ENCODE results near the gene MDM4.

The MDM4 gene

GRCh38 chr1:204495078-204495753 lies 21.0 kb upstream of the MDM4 start:
- H3K4me1 ChIP-seq (ENCODE audit: insufficient read depth, low read length): peaks cover 28% of the 10 kb centered on the region
- H3K9me3 ChIP-seq (ENCODE audit: low read length): peaks cover 3% of the 10 kb centered on the region
- H2AFZ ChIP-seq (ENCODE audit: low read depth, low read length): peak overlapping the region; percentile 79
- peak overlapping the region; percentile 98 for H3K4me3 ChIP-seq (ENCODE audit: low read length)
- no peaks in the 10 kb centered on the region for H3K27me3 ChIP-seq (ENCODE audit: insufficient read depth, low read length)
- peaks cover 3% of the 10 kb centered on the region for H3K36me3 ChIP-seq (ENCODE audit: insufficient read depth, low read length)

GRCh38 chr1:204495777-204496176 lies 20.4 kb upstream of the MDM4 start:
- Histone ChIP-seq H3K4me1 (ENCODE audit: insufficient read depth, low read length) (peaks cover 28% of the 10 kb centered on the region), H3K36me3 (ENCODE audit: insufficient read depth, low read length) (no peaks in the 10 kb centered on the region), H3K4me3 (ENCODE audit: low read length) (peak overlapping the region; percentile 98), H3K9me3 (ENCODE audit: low read length) (peaks cover 3% of the 10 kb centered on the region), H3K27me3 (ENCODE audit: insufficient read depth, low read length) (no peaks in the 10 kb centered on the region), H2AFZ (ENCODE audit: low read depth, low read length) (no peak overlapping the region)

GRCh38 chr1:204498981-204499380 lies 17.2 kb upstream of the MDM4 start:
- no peaks in the 10 kb centered on the region for H3K27me3 ChIP-seq (ENCODE audit: insufficient read depth, low read length)
- H3K4me1 ChIP-seq (ENCODE audit: insufficient read depth, low read length): peaks cover 16% of the 10 kb centered on the region
- no peaks in the 10 kb centered on the region for H3K36me3 ChIP-seq (ENCODE audit: insufficient read depth, low read length)
- no peak overlapping the region for H3K4me3 ChIP-seq (ENCODE audit: low read length)
- H2AFZ ChIP-seq (ENCODE audit: low read depth, low read length): no peak overlapping the region
- peaks cover 3% of the 10 kb centered on the region for H3K9me3 ChIP-seq (ENCODE audit: low read length)

GRCh38 chr1:204499511-204500468 lies 16.4 kb upstream of the MDM4 start:
- H3K4me3 ChIP-seq (ENCODE audit: low read length): no peak overlapping the region
- H3K4me1 ChIP-seq (ENCODE audit: insufficient read depth, low read length): peaks cover 18% of the 10 kb centered on the region
- peaks cover 3% of the 10 kb centered on the region for H3K9me3 ChIP-seq (ENCODE audit: low read length)
- no peaks in the 10 kb centered on the region for H3K36me3 ChIP-seq (ENCODE audit: insufficient read depth, low read length)
- no peaks in the 10 kb centered on the region for H3K27me3 ChIP-seq (ENCODE audit: insufficient read depth, low read length)
- no peak overlapping the region for H2AFZ ChIP-seq (ENCODE audit: low read depth, low read length)

- H3K4me1 ChIP-seq (ENCODE audit: insufficient read depth, low read length): peaks cover 10% of the 10 kb centered on the region
- H2AFZ ChIP-seq (ENCODE audit: low read depth, low read length): no peak overlapping the region
- no peak overlapping the region for H3K4me3 ChIP-seq (ENCODE audit: low read length)
- peaks cover 3% of the 10 kb centered on the region for H3K9me3 ChIP-seq (ENCODE audit: low read length)
- H3K27me3 ChIP-seq (ENCODE audit: insufficient read depth, low read length): no peaks in the 10 kb centered on the region
- H3K36me3 ChIP-seq (ENCODE audit: insufficient read depth, low read length): no peaks in the 10 kb centered on the region
Measured at GRCh38 chr1:204502241-204502640, 14.0 kb upstream of the MDM4 start.

GRCh38 chr1:204503122-204503912 lies 12.9 kb upstream of the MDM4 start:
- Histone ChIP-seq H3K36me3 (ENCODE audit: insufficient read depth, low read length) (no peaks in the 10 kb centered on the region), H3K4me3 (ENCODE audit: low read length) (peak overlapping the region; percentile 20), H3K4me1 (ENCODE audit: insufficient read depth, low read length) (peaks cover 10% of the 10 kb centered on the region), H3K27me3 (ENCODE audit: insufficient read depth, low read length) (no peaks in the 10 kb centered on the region), H2AFZ (ENCODE audit: low read depth, low read length) (peak overlapping the region; percentile 20), H3K9me3 (ENCODE audit: low read length) (peaks cover 3% of the 10 kb centered on the region)

GRCh38 chr1:204503913-204504519 lies 12.2 kb upstream of the MDM4 start:
- Histone ChIP-seq H3K4me3 (ENCODE audit: low read length) (no peak overlapping the region), H2AFZ (ENCODE audit: low read depth, low read length) (peak overlapping the region; percentile 20), H3K4me1 (ENCODE audit: insufficient read depth, low read length) (peaks cover 10% of the 10 kb centered on the region), H3K36me3 (ENCODE audit: insufficient read depth, low read length) (no peaks in the 10 kb centered on the region), H3K27me3 (ENCODE audit: insufficient read depth, low read length) (no peaks in the 10 kb centered on the region), H3K9me3 (ENCODE audit: low read length) (peaks cover 3% of the 10 kb centered on the region)

- H3K9me3 ChIP-seq (ENCODE audit: low read length): no peaks in the 10 kb centered on the region
- peak overlapping the region; percentile 66 for H3K4me3 ChIP-seq (ENCODE audit: low read length)
- no peaks in the 10 kb centered on the region for H3K27me3 ChIP-seq (ENCODE audit: insufficient read depth, low read length)
- peak overlapping the region; percentile 63 for H2AFZ ChIP-seq (ENCODE audit: low read depth, low read length)
- H3K4me1 ChIP-seq (ENCODE audit: insufficient read depth, low read length): peaks cover 10% of the 10 kb centered on the region
- H3K36me3 ChIP-seq (ENCODE audit: insufficient read depth, low read length): no peaks in the 10 kb centered on the region
Measured at GRCh38 chr1:204505674-204506200, 10.5 kb upstream of the MDM4 start.

GRCh38 chr1:204506201-204506968 lies 9.8 kb upstream of the MDM4 start:
- H2AFZ ChIP-seq (ENCODE audit: low read depth, low read length): peak overlapping the region; percentile 63
- H3K9me3 ChIP-seq (ENCODE audit: low read length): no peaks in the 10 kb centered on the region
- no peaks in the 10 kb centered on the region for H3K36me3 ChIP-seq (ENCODE audit: insufficient read depth, low read length)
- H3K27me3 ChIP-seq (ENCODE audit: insufficient read depth, low read length): no peaks in the 10 kb centered on the region
- peak overlapping the region; percentile 66 for H3K4me3 ChIP-seq (ENCODE audit: low read length)
- H3K4me1 ChIP-seq (ENCODE audit: insufficient read depth, low read length): peaks cover 10% of the 10 kb centered on the region

GRCh38 chr1:204506969-204507316 lies 9.3 kb upstream of the MDM4 start:
- H3K36me3 ChIP-seq (ENCODE audit: insufficient read depth, low read length): no peaks in the 10 kb centered on the region
- H2AFZ ChIP-seq (ENCODE audit: low read depth, low read length): peak overlapping the region; percentile 70
- H3K27me3 ChIP-seq (ENCODE audit: insufficient read depth, low read length): no peaks in the 10 kb centered on the region
- H3K9me3 ChIP-seq (ENCODE audit: low read length): no peaks in the 10 kb centered on the region
- H3K4me1 ChIP-seq (ENCODE audit: insufficient read depth, low read length): peaks cover 10% of the 10 kb centered on the region
- H3K4me3 ChIP-seq (ENCODE audit: low read length): peak overlapping the region; percentile 66

- Histone ChIP-seq H2AFZ (ENCODE audit: low read depth, low read length) (peak overlapping the region; percentile 70), H3K36me3 (ENCODE audit: insufficient read depth, low read length) (no peaks in the 10 kb centered on the region)
Measured at GRCh38 chr1:204507317-204508105, 8.7 kb upstream of the MDM4 start.

More at GRCh38 chr1:204507317-204508105, 8.7 kb upstream of the MDM4 start:
- H3K4me1 ChIP-seq (ENCODE audit: insufficient read depth, low read length): peaks cover 10% of the 10 kb centered on the region
- peak overlapping the region; percentile 66 for H3K4me3 ChIP-seq (ENCODE audit: low read length)
- no peaks in the 10 kb centered on the region for H3K9me3 ChIP-seq (ENCODE audit: low read length)
- H3K27me3 ChIP-seq (ENCODE audit: insufficient read depth, low read length): no peaks in the 10 kb centered on the region
